GM19025 (cell line): ENCODE data around the gene LYPD1.

Experiments
- ATAC-seq: cut with Tn5 transposase; IDR thresholded peaks from one replicate; pipeline ENCODE4 v1.9.1; 2021; ENCODE audit warnings: mild to moderate bottlenecking, low read depth, moderate library complexity; ENCODE audit not compliant: unreplicated experiment

The LYPD1 gene

GRCh38 chr2:132599556-132599955 is 70.4 kb downstream of the LYPD1 start:
- no peak for ATAC-seq

- ATAC-seq: no peak
Measured at GRCh38 chr2:132598536-132598935, 71.5 kb downstream of the LYPD1 start.

- ATAC-seq: no peak
Measured at GRCh38 chr2:132597831-132598230, 72.2 kb downstream of the LYPD1 start.

- no peak for ATAC-seq
Measured at GRCh38 chr2:132597166-132597565, 72.8 kb downstream of the LYPD1 start.

GRCh38 chr2:132595693-132596092 is 74.3 kb downstream of the LYPD1 start:
- ATAC-seq: no peak

GRCh38 chr2:132595186-132595585 is 74.8 kb downstream of the LYPD1 start:
- no peak for ATAC-seq
